HG03066 (cell line): ENCODE measurements around the gene BTLA.
"Not testable (repeated sequence)": the region's sequence is repeated elsewhere in the genome, so short reads cannot be mapped to it uniquely, and the experiment has no call there.

Experiments
- ATAC-seq: cut with Tn5 transposase; IDR thresholded peaks from one replicate; pipeline ENCODE4 v1.9.1; 2021; ENCODE audit warnings: low read depth; ENCODE audit not compliant: unreplicated experiment

BTLA gene

DNA sequence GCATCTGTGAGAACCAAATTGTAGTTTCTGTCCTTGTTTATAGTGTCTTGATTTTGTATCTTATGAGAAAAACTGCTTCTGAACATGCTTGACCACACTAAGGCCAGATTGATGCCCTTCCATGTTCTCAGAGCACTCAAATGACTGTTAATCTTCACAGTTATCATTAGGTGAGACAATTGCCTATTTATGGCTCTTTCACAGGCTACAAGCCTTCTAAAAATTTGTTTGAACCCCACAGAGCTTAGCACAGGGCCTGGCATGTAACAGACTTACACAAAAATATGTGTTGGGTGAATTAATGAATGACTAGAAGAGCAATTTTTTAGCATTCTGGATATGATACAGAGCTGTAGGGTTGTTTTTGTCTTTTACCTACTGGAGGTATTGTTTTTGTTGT is 43.1 kb downstream of the BTLA start:
- no peak for ATAC-seq

GRCh38 chr3:112448939-112449338 is 50.3 kb downstream of the BTLA start:
- no peak for ATAC-seq

DNA sequence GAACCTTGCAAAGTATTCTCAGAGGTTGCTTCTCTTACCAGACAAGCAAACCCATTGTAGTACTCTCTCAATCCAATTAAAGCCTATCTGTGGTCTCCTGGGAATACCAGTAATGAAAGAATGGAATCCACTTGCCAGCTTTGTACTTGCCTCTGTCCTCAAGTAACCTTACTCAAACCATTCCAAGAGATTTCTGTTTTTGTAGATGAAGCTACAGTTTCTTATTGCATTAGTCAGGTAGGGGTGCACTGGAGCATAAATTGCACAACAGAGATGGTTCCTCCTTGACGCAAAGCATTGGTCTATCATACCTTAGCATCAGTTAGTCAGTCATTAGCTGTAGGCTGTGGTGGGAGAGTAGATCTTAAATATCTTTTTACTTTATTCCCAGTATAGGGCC is 52.9 kb downstream of the BTLA start:
- ATAC-seq: no peak

DNA sequence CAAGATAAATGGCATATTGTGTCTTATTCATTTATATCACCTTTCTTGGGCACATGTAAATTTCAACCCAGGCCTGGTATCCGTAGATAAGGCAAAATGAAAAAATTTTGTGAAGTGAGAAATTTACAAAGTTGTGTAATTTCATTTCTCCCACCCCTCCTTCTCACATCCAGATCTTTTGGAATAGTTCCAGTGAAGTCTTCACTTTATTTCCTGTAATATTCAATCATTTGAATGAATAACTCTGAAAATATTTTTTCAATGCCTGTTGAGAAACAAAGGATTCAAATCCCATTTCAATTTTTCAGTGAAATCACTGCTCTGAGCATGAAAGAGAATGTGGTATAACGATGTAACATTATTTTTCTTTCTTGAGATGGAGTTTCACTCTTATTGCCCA is 53.4 kb downstream of the BTLA start:
- no peak for ATAC-seq

DNA sequence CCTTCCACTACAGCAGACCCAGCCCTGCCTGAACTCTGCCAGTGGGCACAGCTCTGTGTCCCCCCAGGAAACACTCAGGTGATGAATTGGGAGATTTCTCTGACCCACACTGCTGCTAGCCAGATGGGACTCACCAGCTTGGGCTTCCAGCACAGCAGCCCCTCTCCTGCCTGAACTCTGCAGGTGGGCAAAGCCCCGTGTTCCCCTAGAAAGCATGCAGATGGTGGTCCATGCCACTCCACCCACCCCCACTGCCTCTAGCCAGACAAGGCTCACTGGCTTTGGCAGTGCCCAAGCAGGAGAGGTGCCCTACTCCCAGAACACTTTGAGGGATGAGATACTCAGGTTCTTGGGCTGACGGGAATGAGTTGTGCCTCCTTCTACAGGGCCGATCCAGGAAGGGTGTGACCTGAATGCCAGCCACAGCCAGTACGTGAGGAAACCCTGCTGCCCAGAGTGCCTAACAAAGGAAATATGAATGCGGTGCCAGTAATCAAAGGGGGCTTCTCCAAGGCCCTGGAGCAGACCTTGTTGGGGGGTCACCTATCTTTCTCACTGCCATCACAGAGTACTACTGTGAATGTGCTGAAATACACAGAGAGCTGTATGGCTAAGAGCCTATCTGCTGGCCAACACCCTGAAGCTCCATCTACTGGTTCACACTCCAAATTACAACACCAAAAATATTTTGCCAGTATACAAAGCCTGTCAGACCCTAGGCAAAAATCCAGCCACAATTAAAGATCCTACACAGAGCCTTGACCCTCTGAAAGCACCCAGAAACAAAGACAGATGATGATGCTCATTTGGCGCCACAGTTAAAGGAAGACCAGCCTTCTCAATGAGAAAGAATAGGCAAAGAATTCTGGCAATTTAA is 61.9 kb downstream of the BTLA start:
- no peak for ATAC-seq

- no peak for ATAC-seq
These were observed 69.3 kb downstream of the BTLA start for GRCh38 chr3:112429960-112430359.

- ATAC-seq: no peak
These were observed 72.1 kb downstream of the BTLA start for GRCh38 chr3:112427123-112427522.

DNA sequence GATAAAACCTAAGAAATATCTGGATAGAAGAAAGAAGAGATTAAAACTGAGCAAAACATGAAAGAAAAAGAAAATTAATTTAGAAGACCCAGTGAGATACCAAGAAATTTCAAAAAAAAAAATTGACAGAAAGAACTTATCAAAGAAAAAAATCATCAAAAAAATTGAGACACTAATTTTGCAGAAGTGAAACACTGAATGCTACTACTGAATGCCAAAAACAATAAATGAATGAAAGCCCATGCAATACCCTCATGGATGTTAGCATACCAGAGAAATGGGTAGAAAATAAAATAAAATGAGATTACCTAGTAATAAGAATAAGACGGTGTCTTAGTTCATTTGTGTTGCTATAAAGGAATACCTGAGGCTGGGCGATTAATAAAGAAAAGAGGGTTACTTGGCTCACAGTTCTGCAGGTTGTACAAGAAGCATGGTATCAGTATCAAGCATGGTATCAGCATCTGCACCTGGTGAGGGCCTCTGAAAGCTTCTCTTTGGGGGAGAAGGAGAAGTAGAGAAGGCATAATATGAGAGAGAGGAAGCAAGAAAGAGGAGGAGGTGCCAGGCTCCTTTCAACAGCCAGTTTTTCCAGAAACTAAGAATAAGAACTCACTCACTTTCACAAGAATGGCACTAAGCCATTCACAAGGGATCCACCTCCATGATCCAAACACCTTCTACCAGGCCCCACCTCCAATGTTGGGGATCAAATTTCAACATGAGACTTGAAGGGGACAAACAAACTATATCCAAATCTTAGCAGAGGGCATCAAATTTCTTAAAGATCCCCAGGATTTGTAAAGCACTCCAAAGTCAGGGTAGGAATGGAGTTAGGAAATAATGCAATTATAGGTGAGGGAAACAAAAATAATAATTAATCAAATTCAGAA is 73.2 kb downstream of the BTLA start:
- ATAC-seq: no peak

DNA sequence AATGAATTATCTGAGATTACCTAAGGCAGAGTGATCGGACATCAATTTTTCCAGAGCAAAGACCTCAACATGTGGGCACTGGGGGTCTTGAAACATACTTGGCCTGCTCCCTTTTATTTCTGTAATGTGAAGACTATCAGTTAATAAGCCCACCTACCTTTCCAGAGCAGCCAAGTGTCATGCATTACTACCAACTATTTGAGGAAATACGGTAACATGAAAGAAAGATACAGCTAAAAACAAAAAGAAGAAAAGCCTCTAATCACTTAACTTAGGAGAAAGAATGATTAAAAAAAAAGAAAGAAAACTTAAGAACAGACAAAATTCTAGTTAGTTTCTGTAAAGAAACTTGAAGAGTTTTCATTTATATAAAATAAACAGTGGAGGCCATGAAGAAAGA is 73.9 kb downstream of the BTLA start:
- ATAC-seq: no peak

GRCh38 chr3:112424394-112424793 is 74.9 kb downstream of the BTLA start:
- no peak for ATAC-seq

DNA sequence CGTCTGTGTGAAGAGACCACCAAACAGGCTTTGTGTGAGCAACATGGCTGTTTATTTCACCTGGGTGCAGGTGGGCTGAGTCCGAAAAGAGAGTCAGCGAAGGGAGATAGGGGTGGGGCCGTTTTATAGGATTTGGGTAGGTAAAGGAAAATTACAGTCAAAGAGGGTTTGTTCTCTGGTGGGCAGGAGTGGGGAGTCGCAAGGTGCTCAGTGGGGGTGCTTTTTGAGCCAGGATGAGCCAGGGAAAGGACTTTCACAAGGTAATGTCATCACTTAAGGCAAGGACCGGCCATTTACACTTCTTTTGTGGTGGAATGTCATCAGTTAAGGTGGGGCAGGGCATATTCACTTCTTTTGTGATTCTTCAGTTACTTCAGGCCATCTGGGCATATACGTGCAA is 76.4 kb downstream of the BTLA start:
- not testable (repeated sequence) for ATAC-seq

- ATAC-seq: not testable (repeated sequence)
These were observed 80.7 kb downstream of the BTLA start for GRCh38 chr3:112418526-112418925.

- ATAC-seq: no peak
These were observed 81.5 kb downstream of the BTLA start for GRCh38 chr3:112417696-112418318.

DNA sequence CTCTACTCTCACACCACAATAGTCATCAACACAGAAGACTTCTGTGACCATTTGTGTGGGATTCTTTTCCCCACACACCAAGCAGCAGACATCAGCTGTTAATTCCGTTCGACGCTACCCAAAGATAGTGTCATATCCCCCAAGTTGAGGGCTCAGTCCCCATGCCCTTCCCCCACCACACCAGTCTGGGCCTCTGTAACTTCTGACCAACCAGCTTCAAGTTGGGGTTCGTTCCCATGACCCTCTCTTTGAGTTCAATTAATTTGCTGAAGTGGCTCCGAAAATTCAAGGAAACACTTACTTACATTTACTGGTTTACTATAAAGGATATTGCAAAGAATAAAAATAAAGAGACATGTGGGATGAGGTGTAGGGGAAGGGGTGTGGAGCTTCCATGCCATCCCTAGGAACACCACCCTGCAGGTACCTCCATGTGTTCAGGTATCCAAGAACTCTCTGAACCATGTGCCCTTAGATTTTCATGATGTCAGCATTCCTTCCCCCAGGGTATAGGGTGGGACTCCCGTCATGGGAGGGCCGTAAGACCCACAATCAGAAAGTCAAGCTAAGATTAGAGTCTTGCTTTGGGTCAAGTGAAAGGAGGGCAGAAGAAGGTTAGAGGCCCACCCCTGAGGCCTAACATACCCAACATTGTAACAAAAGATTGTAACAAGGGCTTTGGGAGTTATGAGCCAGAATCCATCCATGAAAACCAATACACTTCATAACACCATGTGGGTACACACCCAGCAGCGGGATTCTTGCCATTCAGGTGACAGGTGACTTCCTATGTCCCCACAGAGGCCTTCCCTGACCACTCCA is 82.7 kb downstream of the BTLA start:
- ATAC-seq: no peak

DNA sequence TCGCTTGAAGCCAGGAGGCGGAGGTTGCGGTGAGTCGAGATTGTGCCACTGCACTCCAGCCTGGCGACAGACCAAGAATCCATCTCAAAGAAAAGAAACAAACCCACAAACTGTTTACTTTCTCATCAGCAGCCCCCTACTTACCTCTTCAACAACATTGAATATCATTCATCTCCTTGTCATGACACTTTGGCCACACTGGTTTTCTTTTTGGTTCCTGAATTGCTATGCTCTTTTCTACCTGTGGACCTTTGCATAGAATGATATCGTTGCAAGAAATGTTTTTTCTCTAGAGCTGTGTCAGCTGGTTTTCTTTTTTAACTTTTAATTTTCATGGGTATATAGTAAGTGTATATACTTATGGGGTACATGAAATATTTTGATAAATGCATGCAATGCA is 83.9 kb downstream of the BTLA start:
- no peak for ATAC-seq
